HepG2 (cell line): ENCODE data around the gene TTC31. TPM values are rescaled to one million over a fixed set of nuclear protein-coding genes. Genes with fewer than 3 reads are reported as not detected.

Experiments used
- ISX ChIP-seq: sonication (generic); formaldehyde crosslinking; conservative IDR thresholded peaks from 2 replicates; pipeline ENCODE4 v1.5.0; 2020; ENCODE audit warnings: missing genetic modification reagents
- KAT7 ChIP-seq: IDR thresholded peaks from 2 replicates; pipeline ENCODE4 v1.6.1; 2018; ENCODE audit warnings: borderline replicate concordance, missing compliant biosample characterization
- MED13 ChIP-seq: sonication (generic); formaldehyde crosslinking; IDR thresholded peaks from 2 replicates; pipeline ENCODE4 v1.5.0; 2020; ENCODE audit warnings: missing genetic modification reagents
- NCOR1 ChIP-seq: fragments of 200-600 bp; sonication (generic); IDR thresholded peaks from 2 replicates; pipeline ENCODE4 v1.7.0; 2017; ENCODE audit warnings: antibody characterized with exemption, low read length, borderline replicate concordance
- NKX3-1 ChIP-seq: sonication (generic); formaldehyde crosslinking; IDR thresholded peaks from 2 replicates; pipeline ENCODE4 v1.5.0; 2020; ENCODE audit warnings: missing genetic modification reagents
- RAD51 ChIP-seq: fragments of 450-650 bp; IDR thresholded peaks from 2 replicates; pipeline ENCODE4 v1.6.1; 2016; ENCODE audit warnings: borderline replicate concordance
- RELA ChIP-seq: sonication (generic); formaldehyde crosslinking; IDR thresholded peaks from 2 replicates; pipeline ENCODE4 v1.4.0; 2020; ENCODE audit warnings: missing genetic modification reagents
- TMF1 ChIP-seq: sonication (generic); formaldehyde crosslinking; IDR thresholded peaks from 2 replicates; pipeline ENCODE4 v1.8.1; 2022; ENCODE audit warnings: low read depth, missing genetic modification reagents
- ZNF20 ChIP-seq: sonication (generic); formaldehyde crosslinking; IDR thresholded peaks from 2 replicates; pipeline ENCODE4 v1.4.0; 2020; ENCODE audit warnings: mild to moderate bottlenecking, moderate library complexity, missing genetic modification reagents
- ZNF207 ChIP-seq: fragments of 450-650 bp; IDR thresholded peaks from 2 replicates; pipeline ENCODE4 v1.6.1; 2016; ENCODE audit warnings: antibody characterized with exemption, borderline replicate concordance
- ZNF556 ChIP-seq: sonication (generic); formaldehyde crosslinking; IDR thresholded peaks from 2 replicates; pipeline ENCODE4 v1.4.0; 2020; ENCODE audit warnings: mild to moderate bottlenecking, missing genetic modification reagents, borderline replicate concordance
- ZNF564 ChIP-seq: sonication (generic); formaldehyde crosslinking; IDR thresholded peaks from 2 replicates; pipeline ENCODE4 v1.8.1; 2023; ENCODE audit warnings: mild to moderate bottlenecking, missing genetic modification reagents
- polyA plus RNA-seq, 8 experiments: library from polyadenylated mRNA; depleted of rRNA in 3 of 8; stranded (reverse) in 7 of 8; unstranded in 1 of 8; fragments of >200 nt; fragmentation: Illumina TruSeq in 4 of 8; extraction: Trizol in 4 of 8; gene quantifications; 2 replicates each; pipeline versions ENCODE4 v1.2.1 to v1.2.3, GENCODE V29; 2011 to 2016; ENCODE audit warnings: low read depth in 4 of 8, missing spikeins in 1 of 8, mixed read lengths in 1 of 8; ENCODE audit not compliant: insufficient read depth in 1 of 8
- total RNA-seq, 5 experiments: library from RNA; depleted of rRNA; stranded (reverse); fragments of >200 nt; fragmentation: Illumina TruSeq; extraction: Trizol; gene quantifications; 2 replicates each; pipeline ENCODE4 v1.2.3, GENCODE V29; 2016; ENCODE audit warnings: low read depth in 1 of 5
- TF ChIP-seq, protein P1 (sequence below): sonication (generic); formaldehyde crosslinking; IDR thresholded peaks from 2 replicates; pipeline ENCODE4 v1.4.0; 2020; ENCODE audit warnings: mild to moderate bottlenecking, missing genetic modification reagents
- TF ChIP-seq, protein P2 (sequence below): sonication (generic); formaldehyde crosslinking; conservative IDR thresholded peaks from 2 replicates; pipeline ENCODE4 v1.8.0; 2022; ENCODE audit warnings: missing genetic modification reagents
- TF ChIP-seq, protein P3 (sequence below), 2 experiments: sonication (generic) in 1 of 2; formaldehyde crosslinking in 1 of 2; IDR thresholded peaks; 2 replicates each; pipeline versions ENCODE4 v1.6.1 to v1.9.0; 2014 to 2022; ENCODE audit warnings: antibody characterized with exemption in 1 of 2, borderline replicate concordance in 1 of 2, inconsistent platforms in 1 of 2, low read depth in 1 of 2, missing genetic modification reagents in 1 of 2

TTC31 gene
- total and polyA plus RNA-seq, 2 of the 13 experiments (the other 11 are each of a cell fraction or from before 2014, with no cell fraction given), result 28.3 to 39.5 TPM

DNA sequence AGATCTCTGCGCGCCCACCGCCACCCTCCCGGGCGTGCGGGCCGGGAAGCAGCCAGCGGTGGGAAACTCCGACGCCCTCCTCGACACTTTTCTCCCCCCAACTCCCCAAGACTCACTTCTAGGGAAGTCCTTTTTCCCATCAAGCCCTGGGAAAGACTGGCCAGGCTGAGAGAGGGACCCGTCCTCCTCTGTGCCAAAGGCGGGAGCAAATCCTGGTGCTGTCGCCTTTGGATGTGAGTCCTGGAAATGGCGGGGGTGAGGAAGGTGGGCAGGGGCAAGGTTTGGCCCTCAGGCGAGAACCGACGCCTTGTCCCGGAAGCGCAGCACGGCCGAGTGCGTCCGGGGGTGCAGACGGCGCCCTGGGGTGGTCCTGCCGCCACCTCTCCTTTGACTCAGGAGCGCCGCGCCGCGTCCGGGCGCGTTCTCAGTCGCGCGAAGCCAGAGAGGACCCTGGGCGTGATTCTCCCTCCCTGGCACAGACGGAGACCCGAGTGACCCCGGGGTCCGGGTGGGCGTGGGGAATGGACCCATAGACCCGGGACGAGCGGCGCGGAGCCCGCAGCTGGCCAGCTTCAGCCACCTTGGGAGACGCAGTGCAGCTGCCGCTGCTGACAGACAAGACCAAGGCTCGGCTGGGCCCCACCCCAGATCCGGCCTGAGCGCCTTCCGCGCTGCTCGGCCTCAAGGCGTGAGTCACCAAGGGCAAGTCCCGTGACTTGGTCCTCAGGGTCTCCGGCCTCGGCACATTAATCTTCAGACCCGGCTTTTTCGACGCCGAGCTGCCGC is 20.0 kb downstream of the TTC31 start (continued):
- TF ChIP-seq, protein P1, sequence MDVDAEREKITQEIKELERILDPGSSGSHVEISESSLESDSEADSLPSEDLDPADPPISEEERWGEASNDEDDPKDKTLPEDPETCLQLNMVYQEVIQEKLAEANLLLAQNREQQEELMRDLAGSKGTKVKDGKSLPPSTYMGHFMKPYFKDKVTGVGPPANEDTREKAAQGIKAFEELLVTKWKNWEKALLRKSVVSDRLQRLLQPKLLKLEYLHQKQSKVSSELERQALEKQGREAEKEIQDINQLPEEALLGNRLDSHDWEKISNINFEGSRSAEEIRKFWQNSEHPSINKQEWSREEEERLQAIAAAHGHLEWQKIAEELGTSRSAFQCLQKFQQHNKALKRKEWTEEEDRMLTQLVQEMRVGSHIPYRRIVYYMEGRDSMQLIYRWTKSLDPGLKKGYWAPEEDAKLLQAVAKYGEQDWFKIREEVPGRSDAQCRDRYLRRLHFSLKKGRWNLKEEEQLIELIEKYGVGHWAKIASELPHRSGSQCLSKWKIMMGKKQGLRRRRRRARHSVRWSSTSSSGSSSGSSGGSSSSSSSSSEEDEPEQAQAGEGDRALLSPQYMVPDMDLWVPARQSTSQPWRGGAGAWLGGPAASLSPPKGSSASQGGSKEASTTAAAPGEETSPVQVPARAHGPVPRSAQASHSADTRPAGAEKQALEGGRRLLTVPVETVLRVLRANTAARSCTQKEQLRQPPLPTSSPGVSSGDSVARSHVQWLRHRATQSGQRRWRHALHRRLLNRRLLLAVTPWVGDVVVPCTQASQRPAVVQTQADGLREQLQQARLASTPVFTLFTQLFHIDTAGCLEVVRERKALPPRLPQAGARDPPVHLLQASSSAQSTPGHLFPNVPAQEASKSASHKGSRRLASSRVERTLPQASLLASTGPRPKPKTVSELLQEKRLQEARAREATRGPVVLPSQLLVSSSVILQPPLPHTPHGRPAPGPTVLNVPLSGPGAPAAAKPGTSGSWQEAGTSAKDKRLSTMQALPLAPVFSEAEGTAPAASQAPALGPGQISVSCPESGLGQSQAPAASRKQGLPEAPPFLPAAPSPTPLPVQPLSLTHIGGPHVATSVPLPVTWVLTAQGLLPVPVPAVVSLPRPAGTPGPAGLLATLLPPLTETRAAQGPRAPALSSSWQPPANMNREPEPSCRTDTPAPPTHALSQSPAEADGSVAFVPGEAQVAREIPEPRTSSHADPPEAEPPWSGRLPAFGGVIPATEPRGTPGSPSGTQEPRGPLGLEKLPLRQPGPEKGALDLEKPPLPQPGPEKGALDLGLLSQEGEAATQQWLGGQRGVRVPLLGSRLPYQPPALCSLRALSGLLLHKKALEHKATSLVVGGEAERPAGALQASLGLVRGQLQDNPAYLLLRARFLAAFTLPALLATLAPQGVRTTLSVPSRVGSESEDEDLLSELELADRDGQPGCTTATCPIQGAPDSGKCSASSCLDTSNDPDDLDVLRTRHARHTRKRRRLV (CRISPR knock-in tag), result no peak
- no peak; the same call in 1 of the 2 replicates for TF ChIP-seq ZNF20 (CRISPR knock-in tag)
- TF ChIP-seq NKX3-1 (CRISPR knock-in tag), result no peak; the same call in none of the 2 replicates
- TF ChIP-seq TMF1 (CRISPR knock-in tag), result peak; percentile 60; the same call in 1 of the 2 replicates
- TF ChIP-seq RELA (CRISPR knock-in tag), result no peak; the same call in none of the 2 replicates
- no peak; the same call in 1 of the 2 replicates for TF ChIP-seq ZNF556 (CRISPR knock-in tag)
- no peak for TF ChIP-seq RAD51
- TF ChIP-seq ZNF207, result no peak
- TF ChIP-seq MED13 (CRISPR knock-in tag), result no peak
- 0 out of 2 replicates have a peak, but pooled peaks have one; percentile 23 for TF ChIP-seq ISX (CRISPR knock-in tag)
- TF ChIP-seq, protein P2, sequence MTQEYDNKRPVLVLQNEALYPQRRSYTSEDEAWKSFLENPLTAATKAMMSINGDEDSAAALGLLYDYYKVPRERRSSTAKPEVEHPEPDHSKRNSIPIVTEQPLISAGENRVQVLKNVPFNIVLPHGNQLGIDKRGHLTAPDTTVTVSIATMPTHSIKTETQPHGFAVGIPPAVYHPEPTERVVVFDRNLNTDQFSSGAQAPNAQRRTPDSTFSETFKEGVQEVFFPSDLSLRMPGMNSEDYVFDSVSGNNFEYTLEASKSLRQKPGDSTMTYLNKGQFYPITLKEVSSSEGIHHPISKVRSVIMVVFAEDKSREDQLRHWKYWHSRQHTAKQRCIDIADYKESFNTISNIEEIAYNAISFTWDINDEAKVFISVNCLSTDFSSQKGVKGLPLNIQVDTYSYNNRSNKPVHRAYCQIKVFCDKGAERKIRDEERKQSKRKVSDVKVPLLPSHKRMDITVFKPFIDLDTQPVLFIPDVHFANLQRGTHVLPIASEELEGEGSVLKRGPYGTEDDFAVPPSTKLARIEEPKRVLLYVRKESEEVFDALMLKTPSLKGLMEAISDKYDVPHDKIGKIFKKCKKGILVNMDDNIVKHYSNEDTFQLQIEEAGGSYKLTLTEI (CRISPR knock-in tag), result no peak
- TF ChIP-seq NCOR1, result no peak; the same call in 1 of the 2 replicates
- TF ChIP-seq, protein P3, sequence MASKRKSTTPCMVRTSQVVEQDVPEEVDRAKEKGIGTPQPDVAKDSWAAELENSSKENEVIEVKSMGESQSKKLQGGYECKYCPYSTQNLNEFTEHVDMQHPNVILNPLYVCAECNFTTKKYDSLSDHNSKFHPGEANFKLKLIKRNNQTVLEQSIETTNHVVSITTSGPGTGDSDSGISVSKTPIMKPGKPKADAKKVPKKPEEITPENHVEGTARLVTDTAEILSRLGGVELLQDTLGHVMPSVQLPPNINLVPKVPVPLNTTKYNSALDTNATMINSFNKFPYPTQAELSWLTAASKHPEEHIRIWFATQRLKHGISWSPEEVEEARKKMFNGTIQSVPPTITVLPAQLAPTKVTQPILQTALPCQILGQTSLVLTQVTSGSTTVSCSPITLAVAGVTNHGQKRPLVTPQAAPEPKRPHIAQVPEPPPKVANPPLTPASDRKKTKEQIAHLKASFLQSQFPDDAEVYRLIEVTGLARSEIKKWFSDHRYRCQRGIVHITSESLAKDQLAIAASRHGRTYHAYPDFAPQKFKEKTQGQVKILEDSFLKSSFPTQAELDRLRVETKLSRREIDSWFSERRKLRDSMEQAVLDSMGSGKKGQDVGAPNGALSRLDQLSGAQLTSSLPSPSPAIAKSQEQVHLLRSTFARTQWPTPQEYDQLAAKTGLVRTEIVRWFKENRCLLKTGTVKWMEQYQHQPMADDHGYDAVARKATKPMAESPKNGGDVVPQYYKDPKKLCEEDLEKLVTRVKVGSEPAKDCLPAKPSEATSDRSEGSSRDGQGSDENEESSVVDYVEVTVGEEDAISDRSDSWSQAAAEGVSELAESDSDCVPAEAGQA (IDR thresholded peaks at IDR 0.05; ENCODE audit: low read depth), result peak; percentile 16; the same call in 1 of the 2 replicates
- TF ChIP-seq, protein P3 (CRISPR knock-in tag; IDR thresholded peaks at IDR 0.05; ENCODE audit: borderline replicate concordance), result no peak; the same call in 1 of the 2 replicates
- TF ChIP-seq ZNF564 (CRISPR knock-in tag), result peak; percentile 78
- peak; percentile 95 for TF ChIP-seq KAT7 (CRISPR knock-in tag)
